ENCODE results near the gene MAN1B1.

Gene MAN1B1

GRCh38 chr9:137084526-137084925 is 2.3 kb upstream of the MAN1B1 start:
- no peak for DNase-seq (ENCODE audit: low spot score)

- peak; percentile 15 for DNase-seq (ENCODE audit: low spot score)
Observed at GRCh38 chr9:137085920-137086530, 760 bp upstream of the MAN1B1 start.

GRCh38 chr9:137087409-137087925 is 682 bp downstream of the MAN1B1 start:
- no peak for DNase-seq (ENCODE audit: low spot score)

- no peak for DNase-seq (ENCODE audit: low spot score)
Observed at GRCh38 chr9:137088121-137088520, 1.3 kb downstream of the MAN1B1 start.

- DNase-seq (ENCODE audit: low spot score), result no peak
Observed at GRCh38 chr9:137089232-137089947, 2.6 kb downstream of the MAN1B1 start.

- DNase-seq (ENCODE audit: low spot score), result no peak
Observed at GRCh38 chr9:137095664-137096517, 9.1 kb downstream of the MAN1B1 start.

- DNase-seq (ENCODE audit: low spot score), result no peak
Observed at GRCh38 chr9:137096785-137097546, 10.2 kb downstream of the MAN1B1 start.

- DNase-seq (ENCODE audit: low spot score), result no peak
Observed at GRCh38 chr9:137097761-137098462, 11.1 kb downstream of the MAN1B1 start.

GRCh38 chr9:137099231-137099630 is 12.4 kb downstream of the MAN1B1 start:
- no peak for DNase-seq (ENCODE audit: low spot score)

GRCh38 chr9:137103206-137103999 is 16.6 kb downstream of the MAN1B1 start:
- DNase-seq (ENCODE audit: low spot score), result no peak

- no peak for DNase-seq (ENCODE audit: low spot score)
Observed at GRCh38 chr9:137105814-137106661, 19.3 kb downstream of the MAN1B1 start.

- no peak for DNase-seq (ENCODE audit: low spot score)
Observed at GRCh38 chr9:137106662-137107250, 20.0 kb downstream of the MAN1B1 start.

- DNase-seq (ENCODE audit: low spot score), result no peak
Observed at GRCh38 chr9:137107312-137107921, 20.6 kb downstream of the MAN1B1 start.

GRCh38 chr9:137107982-137108381 is 21.2 kb downstream of the MAN1B1 start:
- no peak for DNase-seq (ENCODE audit: low spot score)

- DNase-seq (ENCODE audit: low spot score), result no peak
Observed at GRCh38 chr9:137108608-137109249, 21.9 kb downstream of the MAN1B1 start.

- DNase-seq (ENCODE audit: low spot score), result no peak
Observed at GRCh38 chr9:137109250-137110146, 22.7 kb downstream of the MAN1B1 start.
